Muscle layer of colon (tissue), 2 donors: ENCODE measurements around the gene RPS27.

Source experiments
- H3K27ac ChIP-seq: one replicate; pipeline ENCODE4 v1.7.0; 2013; ENCODE audit warnings: low read depth, mild to moderate bottlenecking, low read length, moderate library complexity
- H3K27me3 ChIP-seq, 2 donors: one replicate each; pipeline ENCODE4 v1.7.0; 2013; ENCODE audit warnings: low read length in 2 of 2, mild to moderate bottlenecking in 2 of 2; ENCODE audit not compliant: insufficient read depth in 2 of 2, control insufficient read depth in 1 of 2
- H3K36me3 ChIP-seq: one replicate; pipeline ENCODE4 v1.7.0; 2013; ENCODE audit warnings: mild to moderate bottlenecking, low read length; ENCODE audit not compliant: insufficient read depth
- H3K4me1 ChIP-seq: one replicate; pipeline ENCODE4 v1.7.0; 2013; ENCODE audit warnings: mild to moderate bottlenecking, low read length; ENCODE audit not compliant: insufficient read depth
- H3K4me3 ChIP-seq, 2 donors: one replicate each; pipeline ENCODE4 v1.7.0; 2013; ENCODE audit warnings: low read length in 2 of 2, low read depth in 1 of 2, mild to moderate bottlenecking in 1 of 2, moderate library complexity in 1 of 2
- H3K9ac ChIP-seq: one replicate; pipeline ENCODE4 v1.7.0; 2013; ENCODE audit warnings: low read length
- H3K9me3 ChIP-seq: one replicate; pipeline ENCODE4 v1.7.0; 2013; ENCODE audit warnings: mild to moderate bottlenecking, low read length
- donor health status: abdominal sarcoma.
- donor health status: Adenocarcinoma of cecum.

RPS27 gene

DNA sequence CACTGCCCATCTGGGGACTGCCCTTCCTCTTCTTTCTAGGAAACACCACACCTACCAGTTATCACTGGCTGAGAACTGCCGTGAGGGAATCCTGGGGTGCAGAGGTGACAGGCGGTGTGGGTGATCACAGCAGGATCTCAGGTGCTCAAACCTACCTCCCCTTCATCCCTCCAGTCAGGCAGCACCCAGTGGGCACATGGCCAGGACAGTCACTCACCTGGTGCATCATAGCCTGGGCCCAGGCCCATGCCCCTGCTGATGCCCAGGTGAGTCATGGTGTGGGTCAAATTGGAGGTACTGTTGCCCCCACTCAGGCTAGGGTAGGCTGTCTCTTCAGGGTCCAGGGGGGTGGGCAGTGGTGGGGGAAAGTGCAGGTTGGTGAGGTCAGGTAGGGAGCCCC is 38.8 kb upstream of the RPS27 start:
- Histone ChIP-seq H3K9me3 (no peaks in the 10 kb centered on the region), H3K27me3 (no peaks in the 10 kb centered on the region), H3K4me1 (peaks cover 18% of the 10 kb centered on the region), H3K4me3 (no peak overlapping the region), H3K9ac (no peak overlapping the region), H3K27ac (no peak overlapping the region), H3K36me3 (peaks cover 73% of the 10 kb centered on the region)

- no peak overlapping the region for H3K4me3 ChIP-seq
- H3K27me3 ChIP-seq: no peaks in the 10 kb centered on the region
- peaks cover 55% of the 10 kb centered on the region for H3K36me3 ChIP-seq
- peaks cover 23% of the 10 kb centered on the region for H3K4me1 ChIP-seq
- H3K27ac ChIP-seq: no peak overlapping the region
- no peak overlapping the region for H3K9ac ChIP-seq
- no peaks in the 10 kb centered on the region for H3K9me3 ChIP-seq
Observed at GRCh38 chr1:153953859-153954365, 36.6 kb upstream of the RPS27 start.

GRCh38 chr1:153954826-153955225 is 35.7 kb upstream of the RPS27 start:
- H3K4me3 ChIP-seq: no peak overlapping the region
- peaks cover 32% of the 10 kb centered on the region for H3K4me1 ChIP-seq
- no peak overlapping the region for H3K9ac ChIP-seq
- no peak overlapping the region for H3K27ac ChIP-seq
- peaks cover 54% of the 10 kb centered on the region for H3K36me3 ChIP-seq
- no peaks in the 10 kb centered on the region for H3K27me3 ChIP-seq
- no peaks in the 10 kb centered on the region for H3K9me3 ChIP-seq

DNA sequence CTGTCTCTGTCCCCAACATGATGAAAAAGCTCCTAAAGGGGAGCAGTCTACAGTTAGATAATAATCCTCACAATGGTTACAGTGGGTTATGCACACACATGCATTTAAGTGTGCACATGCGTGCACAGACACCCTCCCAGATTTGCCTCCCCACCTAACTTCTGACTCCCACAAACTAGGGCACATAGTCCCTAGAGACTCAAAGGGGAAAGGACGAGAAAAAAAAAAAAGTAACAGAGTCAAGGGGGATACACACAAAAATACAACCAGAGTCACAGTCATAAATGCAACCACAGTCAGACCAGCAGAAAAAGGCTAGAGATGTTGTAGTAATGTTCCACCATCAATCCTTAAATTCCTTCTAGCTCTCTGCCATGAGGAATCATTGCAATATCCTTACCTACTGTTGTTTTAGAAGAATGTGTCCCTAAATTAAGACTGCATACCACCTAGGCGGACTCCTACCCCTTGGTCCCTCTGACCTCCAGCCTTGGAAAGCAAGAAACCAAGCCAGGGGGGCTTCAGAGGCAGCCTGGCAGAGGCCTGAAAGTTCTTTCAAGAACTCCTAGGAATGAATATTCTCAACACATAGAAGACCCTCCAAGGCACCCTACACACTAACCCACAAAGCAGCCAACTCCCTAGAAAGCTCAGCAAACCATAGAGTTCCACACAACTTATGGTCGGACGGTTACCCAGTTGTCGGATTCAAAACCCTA is 33.4 kb upstream of the RPS27 start:
- no peaks in the 10 kb centered on the region for H3K27me3 ChIP-seq
- H3K9ac ChIP-seq: peak overlapping the region; percentile 88
- H3K27ac ChIP-seq: peak overlapping the region; percentile 87
- H3K9me3 ChIP-seq: no peaks in the 10 kb centered on the region
- H3K36me3 ChIP-seq: peaks cover 42% of the 10 kb centered on the region
- peak overlapping the region; percentile 88 to 96 for H3K4me3 ChIP-seq
- H3K4me1 ChIP-seq: peaks cover 44% of the 10 kb centered on the region

- Histone ChIP-seq H3K4me1 (peaks cover 48% of the 10 kb centered on the region), H3K9me3 (no peaks in the 10 kb centered on the region), H3K27ac (peak overlapping the region; percentile 87), H3K9ac (peak overlapping the region; percentile 88), H3K27me3 (no peaks in the 10 kb centered on the region), H3K36me3 (peaks cover 37% of the 10 kb centered on the region), H3K4me3 (peak overlapping the region; percentile 88 to 96)
Observed at GRCh38 chr1:153957744-153958110, 32.8 kb upstream of the RPS27 start.

DNA sequence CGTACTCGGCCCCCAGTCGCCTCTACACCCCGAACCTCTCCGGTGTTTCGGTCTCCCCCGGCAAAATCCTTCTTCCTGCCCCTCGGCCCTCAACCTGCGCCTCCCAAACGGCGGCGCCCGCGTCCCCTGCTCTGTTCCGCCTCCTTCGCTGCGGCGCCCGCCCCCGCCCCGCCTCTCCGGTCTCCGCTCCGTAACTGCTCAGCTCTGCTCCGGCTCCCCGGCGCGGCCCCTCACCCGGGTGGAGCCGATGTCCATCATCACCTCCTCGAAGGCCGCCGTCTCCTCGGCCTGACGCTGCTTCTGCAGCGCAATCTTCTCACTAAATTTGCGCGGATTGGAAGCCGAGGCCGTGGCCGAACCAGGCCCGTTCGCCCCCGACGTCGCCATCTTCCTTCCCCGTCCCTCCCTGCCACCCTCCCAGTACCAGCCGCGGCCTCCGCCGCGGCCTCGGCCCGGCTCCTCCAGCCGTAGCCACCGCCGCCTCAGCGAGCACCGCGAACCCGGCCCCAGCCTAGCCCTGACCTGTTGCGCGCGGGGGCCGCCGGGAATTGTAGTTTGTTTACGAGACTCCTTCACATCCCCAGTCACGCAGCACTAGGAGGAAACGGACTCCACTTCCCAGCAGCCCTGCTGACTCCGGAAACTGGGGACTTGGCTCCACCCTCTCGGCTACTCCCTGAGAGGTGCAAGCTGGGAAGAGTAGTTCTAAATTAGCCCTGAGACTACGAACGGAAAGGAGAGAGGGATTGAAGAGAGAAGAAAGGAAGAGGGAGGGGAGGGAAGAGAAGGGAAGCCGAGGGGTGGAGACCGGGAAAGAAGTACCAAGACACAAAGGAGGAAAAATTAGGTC is 32.2 kb upstream of the RPS27 start, which contains the start of gene CRTC2:
Gene CRTC2, minus strand, starts transcription at position 502 of the 850 bp plus-strand sequence. Its CDS starts 115 bp downstream, at position 387.
- H3K4me1 ChIP-seq: peaks cover 50% of the 10 kb centered on the region
- H3K4me3 ChIP-seq: peak within 1 kb of the TSS; percentile 88 to 96
- H3K27ac ChIP-seq: peak within 1 kb of the TSS; percentile 87
- H3K9ac ChIP-seq: peak within 1 kb of the TSS; percentile 88
- H3K9me3 ChIP-seq: no peaks in the 10 kb centered on the region
- peaks cover 34% of the 10 kb centered on the region for H3K36me3 ChIP-seq
- H3K27me3 ChIP-seq: no peaks in the 10 kb centered on the region

- H3K27me3 ChIP-seq: no peaks in the 10 kb centered on the region
- H3K4me3 ChIP-seq: peak overlapping the region in 1 of 2 donors; percentile 96
- H3K9me3 ChIP-seq: no peaks in the 10 kb centered on the region
- peaks cover 52% of the 10 kb centered on the region for H3K4me1 ChIP-seq
- no peak overlapping the region for H3K9ac ChIP-seq
- H3K36me3 ChIP-seq: peaks cover 28% of the 10 kb centered on the region
- H3K27ac ChIP-seq: peak overlapping the region; percentile 61
Observed at GRCh38 chr1:153958961-153959260, 31.7 kb upstream of the RPS27 start.

GRCh38 chr1:153959454-153959853 is 31.1 kb upstream of the RPS27 start:
- Histone ChIP-seq H3K4me1 (peaks cover 57% of the 10 kb centered on the region), H3K27ac (peak overlapping the region; percentile 61), H3K36me3 (peaks cover 23% of the 10 kb centered on the region), H3K9me3 (no peaks in the 10 kb centered on the region), H3K9ac (no peak overlapping the region), H3K4me3 (no peak overlapping the region), H3K27me3 (no peaks in the 10 kb centered on the region)

- Histone ChIP-seq H3K4me3 (no peak overlapping the region), H3K36me3 (peaks cover 18% of the 10 kb centered on the region), H3K4me1 (peaks cover 60% of the 10 kb centered on the region), H3K27me3 (no peaks in the 10 kb centered on the region), H3K27ac (peak overlapping the region; percentile 6), H3K9me3 (no peaks in the 10 kb centered on the region), H3K9ac (no peak overlapping the region)
Observed at GRCh38 chr1:153960206-153960605, 30.4 kb upstream of the RPS27 start.

DNA sequence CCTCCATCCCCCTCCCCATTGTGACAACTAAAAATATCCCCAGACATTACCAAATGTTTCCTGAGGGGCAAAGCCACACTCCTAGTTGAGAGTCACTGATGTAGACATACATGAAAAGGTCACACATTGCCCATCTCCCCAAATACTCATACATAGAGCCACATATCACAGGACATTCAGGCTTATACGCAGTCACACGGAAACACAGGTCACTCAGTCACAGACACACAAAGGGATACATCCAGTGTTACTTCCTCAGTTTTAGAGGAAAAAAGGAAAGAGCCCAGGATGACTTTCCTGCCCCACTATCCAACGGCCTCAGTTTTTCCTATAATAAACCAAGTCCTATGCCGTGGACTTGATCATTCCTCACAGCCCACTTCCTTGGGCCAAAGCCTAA is 29.1 kb upstream of the RPS27 start:
- Histone ChIP-seq H3K27me3 (no peaks in the 10 kb centered on the region), H3K36me3 (peaks cover 18% of the 10 kb centered on the region), H3K4me3 (peak overlapping the region in 1 of 2 donors; percentile 79), H3K27ac (no peak overlapping the region), H3K4me1 (peaks cover 57% of the 10 kb centered on the region), H3K9me3 (no peaks in the 10 kb centered on the region), H3K9ac (no peak overlapping the region)

DNA sequence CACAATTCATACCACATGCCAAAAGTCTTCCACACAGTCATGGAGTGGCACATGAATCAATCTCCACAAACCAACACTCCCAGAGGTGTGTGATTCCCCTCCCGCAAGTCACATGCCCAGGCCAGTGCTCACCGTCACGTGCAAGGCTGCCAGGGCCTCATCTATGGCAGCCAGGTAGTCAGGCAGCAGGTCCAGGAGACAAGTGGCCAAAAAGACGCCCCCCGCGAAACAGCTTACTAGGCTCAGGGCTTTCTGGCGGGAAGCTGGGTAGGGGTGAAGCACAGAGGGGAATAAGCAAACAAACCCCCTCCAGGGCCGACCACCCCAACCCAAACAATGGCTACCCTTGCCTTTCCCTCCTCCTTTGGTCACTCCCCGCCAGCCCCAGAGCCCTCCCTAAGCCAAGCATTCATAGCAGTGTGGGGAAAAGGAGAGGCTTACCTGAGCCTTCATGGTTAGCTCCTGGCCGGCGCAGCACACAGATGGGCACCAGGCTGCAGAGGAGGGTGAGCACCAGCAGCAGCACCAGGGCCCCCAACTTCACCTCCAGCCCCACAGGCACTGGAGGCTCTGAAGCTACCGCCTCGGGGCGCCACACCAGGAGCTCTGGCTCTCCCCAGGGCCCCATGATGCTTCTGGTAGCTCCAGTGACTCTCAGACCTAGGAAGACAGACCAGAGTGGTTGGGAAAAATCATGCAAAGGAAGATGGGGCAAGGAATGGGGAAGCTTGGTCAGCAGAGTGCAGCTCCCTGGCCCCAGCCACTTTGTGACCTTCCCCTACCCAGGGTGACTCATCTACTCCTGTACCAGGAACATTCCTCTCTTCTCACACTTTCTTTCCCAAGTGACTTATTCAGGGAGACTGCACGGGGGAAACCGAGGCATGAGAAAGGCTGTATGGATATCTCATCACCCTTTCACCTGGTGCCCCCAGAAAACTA is 28.2 kb upstream of the RPS27 start:
- H3K9me3 ChIP-seq: no peaks in the 10 kb centered on the region
- H3K36me3 ChIP-seq: peaks cover 18% of the 10 kb centered on the region
- peak overlapping the region; percentile 67 to 79 for H3K4me3 ChIP-seq
- H3K4me1 ChIP-seq: peaks cover 52% of the 10 kb centered on the region
- H3K27ac ChIP-seq: peak overlapping the region; percentile 93
- no peaks in the 10 kb centered on the region for H3K27me3 ChIP-seq
- H3K9ac ChIP-seq: peak overlapping the region; percentile 82
